Measurements from ENCODE around the gene TPBGL. TPM values are rescaled to one million over a fixed set of nuclear protein-coding genes. Genes with fewer than 3 reads are reported as not detected.
A peak's percentile ranks its signal among the peaks of the same experiment; 100 is the strongest.

Gene TPBGL
- total and polyA plus RNA-seq, 8 donors, result 0.09 to 1.3 (median 0.25) TPM; not detected in 1

- Histone ChIP-seq H3K4me1 (peaks cover 0 to 15% of the 10 kb centered on the region in 2 donors), H3K9me3 (no peaks in the 10 kb centered on the region), H3K27ac (peak overlapping the region in 1 of 2 donors; percentile 49), H3K4me3 (no peak overlapping the region), H3K27me3 (no peaks in the 10 kb centered on the region), H3K36me3 (peaks cover 0 to 100% of the 10 kb centered on the region in 2 donors)
- intact Hi-C loops (cut with DNase I), result loop anchor here in 1 of 2 donors (10.0 kb wide), 1 partner anchor 101 kb away; no protein-coding TSS in a partner anchor
- no peak for ATAC-seq
- DNase-seq, result no peak
- TF ChIP-seq CTCF (IDR thresholded peaks at IDR 0.05), result no peak
Measured at GRCh38 chr11:75283391-75283931, 42.9 kb downstream of the TPBGL start.

GRCh38 chr11:75285776-75286360 is 45.3 kb downstream of the TPBGL start:
- Histone ChIP-seq H3K9me3 (no peaks in the 10 kb centered on the region), H3K27me3 (no peaks in the 10 kb centered on the region), H3K27ac (no peak overlapping the region), H3K4me3 (no peak overlapping the region), H3K36me3 (peaks cover 0 to 94% of the 10 kb centered on the region in 2 donors), H3K4me1 (peaks cover 0 to 3% of the 10 kb centered on the region in 2 donors)
- intact Hi-C loops (cut with DNase I), result loop anchor here in 1 of 2 donors (10.0 kb wide), 1 partner anchor 99 kb away; no protein-coding TSS in a partner anchor
- no peak for TF ChIP-seq CTCF (IDR thresholded peaks at IDR 0.05)
- DNase-seq (no peak), ATAC-seq (no peak)

GRCh38 chr11:75286826-75287465 is 46.4 kb downstream of the TPBGL start:
- ATAC-seq (no peak), DNase-seq (no peak)
- intact Hi-C loops (cut with DNase I), result loop anchor here in 1 of 2 donors (10.0 kb wide), 1 partner anchor 98 kb away; no protein-coding TSS in a partner anchor
- no peak for TF ChIP-seq CTCF (IDR thresholded peaks at IDR 0.05)
- no peaks in the 10 kb centered on the region for H3K9me3 ChIP-seq
- no peaks in the 10 kb centered on the region for H3K27me3 ChIP-seq
- H3K27ac ChIP-seq, result peak overlapping the region in 1 of 2 donors; percentile 28
- H3K4me3 ChIP-seq, result no peak overlapping the region
- H3K4me1 ChIP-seq, result peaks cover 0 to 9% of the 10 kb centered on the region in 2 donors
- peaks cover 0 to 83% of the 10 kb centered on the region in 2 donors for H3K36me3 ChIP-seq

- Histone ChIP-seq H3K4me3 (no peak overlapping the region), H3K9me3 (no peaks in the 10 kb centered on the region), H3K27me3 (no peaks in the 10 kb centered on the region), H3K27ac (no peak overlapping the region), H3K36me3 (peaks cover 0 to 77% of the 10 kb centered on the region in 2 donors), H3K4me1 (peaks cover 0 to 15% of the 10 kb centered on the region in 2 donors)
- no peak for TF ChIP-seq CTCF (IDR thresholded peaks at IDR 0.05)
- DNase-seq (no peak), ATAC-seq (no peak)
- intact Hi-C loops (cut with DNase I), result loop anchor here in 1 of 2 donors (10.0 kb wide), 1 partner anchor 97 kb away; no protein-coding TSS in a partner anchor
Measured at GRCh38 chr11:75287579-75287978, 47.0 kb downstream of the TPBGL start.

- Histone ChIP-seq H3K27me3 (no peaks in the 10 kb centered on the region), H3K9me3 (no peaks in the 10 kb centered on the region), H3K36me3 (peaks cover 0 to 58% of the 10 kb centered on the region in 2 donors), H3K4me1 (peaks cover 0 to 27% of the 10 kb centered on the region in 2 donors), H3K27ac (no peak overlapping the region), H3K4me3 (no peak overlapping the region)
- ATAC-seq, result no peak
- DNase-seq, result no peak
- intact Hi-C loops (cut with DNase I), result loop anchor here in 1 of 2 donors (10.0 kb wide), 1 partner anchor 95 kb away; no protein-coding TSS in a partner anchor
- TF ChIP-seq CTCF (IDR thresholded peaks at IDR 0.05), result no peak
Measured at GRCh38 chr11:75289511-75289760, 48.9 kb downstream of the TPBGL start.

All from left lung (tissue), 10 donors.